Testis (tissue), 2 donors: ENCODE results near the gene C5orf15.

Experiments
- POLR2A ChIP-seq: fragments of 450-650 bp; IDR thresholded peaks from one replicate; pipeline ENCODE4 v1.6.1; 2017; ENCODE audit warnings: antibody characterized with exemption, mild to moderate bottlenecking, moderate library complexity
- TF ChIP-seq, protein P1 (sequence below), 3 experiments: fragments of 450-650 bp in 2 of 3; fragments of 200-600 bp in 1 of 3; sonication (generic) in 1 of 3; IDR thresholded peaks; one replicate each; pipeline ENCODE4 v1.5.1; 2016 to 2019; ENCODE audit warnings: antibody characterized with exemption in 3 of 3, mild to moderate bottlenecking in 2 of 3, moderate library complexity in 1 of 3

DNA sequence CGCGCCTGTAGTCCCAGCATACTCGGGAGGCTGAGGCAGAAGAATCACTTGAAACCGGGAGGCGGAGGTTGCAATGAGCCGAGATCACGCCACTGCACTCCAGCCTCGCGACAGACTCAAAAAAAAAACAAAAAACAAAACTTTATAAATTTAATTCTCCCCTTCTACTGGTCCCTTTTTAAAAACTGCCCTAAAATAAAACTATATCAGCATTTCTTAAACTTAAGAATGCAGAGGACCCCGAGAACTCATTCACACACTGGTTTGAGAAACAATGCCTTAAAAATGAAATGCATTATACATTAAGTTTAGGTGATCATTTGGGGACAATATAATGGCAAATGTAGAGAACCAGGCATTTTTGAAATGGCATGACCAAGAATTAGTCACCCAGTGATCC, 2.3 kb downstream of the C5orf15 start:
- TF ChIP-seq, protein P1, sequence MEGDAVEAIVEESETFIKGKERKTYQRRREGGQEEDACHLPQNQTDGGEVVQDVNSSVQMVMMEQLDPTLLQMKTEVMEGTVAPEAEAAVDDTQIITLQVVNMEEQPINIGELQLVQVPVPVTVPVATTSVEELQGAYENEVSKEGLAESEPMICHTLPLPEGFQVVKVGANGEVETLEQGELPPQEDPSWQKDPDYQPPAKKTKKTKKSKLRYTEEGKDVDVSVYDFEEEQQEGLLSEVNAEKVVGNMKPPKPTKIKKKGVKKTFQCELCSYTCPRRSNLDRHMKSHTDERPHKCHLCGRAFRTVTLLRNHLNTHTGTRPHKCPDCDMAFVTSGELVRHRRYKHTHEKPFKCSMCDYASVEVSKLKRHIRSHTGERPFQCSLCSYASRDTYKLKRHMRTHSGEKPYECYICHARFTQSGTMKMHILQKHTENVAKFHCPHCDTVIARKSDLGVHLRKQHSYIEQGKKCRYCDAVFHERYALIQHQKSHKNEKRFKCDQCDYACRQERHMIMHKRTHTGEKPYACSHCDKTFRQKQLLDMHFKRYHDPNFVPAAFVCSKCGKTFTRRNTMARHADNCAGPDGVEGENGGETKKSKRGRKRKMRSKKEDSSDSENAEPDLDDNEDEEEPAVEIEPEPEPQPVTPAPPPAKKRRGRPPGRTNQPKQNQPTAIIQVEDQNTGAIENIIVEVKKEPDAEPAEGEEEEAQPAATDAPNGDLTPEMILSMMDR (IDR thresholded peaks at IDR 0.05) = no peak
- TF ChIP-seq POLR2A = no peak
